Left lung (tissue), 10 donors: ENCODE measurements around the gene TTC9C. TPM values are rescaled to one million over a fixed set of nuclear protein-coding genes. Genes with fewer than 3 reads are reported as not detected.
"Not testable (repeated sequence)": the region's sequence is repeated elsewhere in the genome, so short reads cannot be mapped to it uniquely, and the experiment has no call there.

Experiments used
- ATAC-seq: fragments of 200-7000 bp; cut with Tn5 transposase; one replicate; pipeline ENCODE4 v1.9.1; 2020; ENCODE audit warnings: moderate library complexity
- DNase-seq, 4 donors: peaks; one replicate each; pipeline ENCODE4 v3.0.0-alpha.2; 2013 to 2020
- H3K27ac ChIP-seq, 2 donors: fragments of 200-600 bp; sonication (generic) in 1 of 2; one replicate each; pipeline versions ENCODE4 v1.5.0 to v1.8.0; 2020 to 2021
- H3K27me3 ChIP-seq, 2 donors: fragments of 200-600 bp; sonication (generic) in 1 of 2; one replicate each; pipeline versions ENCODE4 v1.5.0 to v1.8.0; 2020 to 2021
- H3K36me3 ChIP-seq, 2 donors: fragments of 200-600 bp; sonication (generic) in 1 of 2; one replicate each; pipeline versions ENCODE4 v1.5.0 to v1.8.0; 2020 to 2021
- H3K4me1 ChIP-seq, 2 donors: fragments of 200-600 bp; one replicate each; pipeline ENCODE4 v1.8.0; 2021
- H3K4me3 ChIP-seq, 2 donors: fragments of 200-600 bp; sonication (generic) in 1 of 2; one replicate each; pipeline versions ENCODE4 v1.5.0 to v1.8.0; 2020 to 2021; ENCODE audit warnings: mild to moderate bottlenecking in 1 of 2
- H3K9me3 ChIP-seq, 2 donors: fragments of 200-600 bp; sonication (generic) in 1 of 2; one replicate each; pipeline versions ENCODE4 v1.5.0 to v1.8.0; 2020 to 2021
- CTCF ChIP-seq, 2 donors: fragments of 200-600 bp; sonication (generic) in 1 of 2; IDR thresholded peaks; one replicate each; pipeline versions ENCODE4 v1.5.0 to v1.8.0; 2021; ENCODE audit warnings: antibody characterized with exemption in 2 of 2
- intact Hi-C, 2 donors: fragments of 100-400 bp; cut with DNase I; formaldehyde crosslinking; loops; one replicate each; pipeline versions ENCODE4 v1.11.2 to v1.14.2; 2022
- polyA plus RNA-seq, 6 donors: library from polyadenylated mRNA; unstranded; fragments of 120-200 nt; gene quantifications; one replicate each; pipeline ENCODE4 v1.2.1, GENCODE V29; 2013; ENCODE audit not compliant: insufficient read length in 6 of 6
- total RNA-seq, 2 donors: library from RNA; stranded (reverse); fragmentation: NEBNext Ultra II Directional; extraction: Animal tissue kit (Norgen Biotek cat#: 25700); gene quantifications; one replicate each; pipeline ENCODE4 v1.2.1, GENCODE V29; 2021
- donor health status: DM: no; HTN: yes; CAD: no.
- donor health status: DM: no; HTN: no; CAD: no.

The TTC9C gene
- total and polyA plus RNA-seq, 8 donors: 32.2 to 43.4 (median 38.7) TPM

GRCh38 chr11:62757846-62758788 is 29.8 kb downstream of the TTC9C start:
- peaks cover 13 to 30% of the 10 kb centered on the region in 2 donors for H3K4me1 ChIP-seq
- intact Hi-C loops: no loop called here
- no peak overlapping the region for H3K27ac ChIP-seq
- no peak for TF ChIP-seq CTCF (IDR thresholded peaks at IDR 0.05)
- ATAC-seq (no peak), DNase-seq (no peak)
- H3K4me3 ChIP-seq: no peak overlapping the region
- no peaks in the 10 kb centered on the region for H3K36me3 ChIP-seq
- H3K9me3 ChIP-seq: no peaks in the 10 kb centered on the region
- no peaks in the 10 kb centered on the region for H3K27me3 ChIP-seq

GRCh38 chr11:62760867-62761227 is 32.6 kb downstream of the TTC9C start:
- Histone ChIP-seq H3K4me3 (peak overlapping the region; percentile 11 to 88), H3K27ac (peak overlapping the region; percentile 75 to 96), H3K4me1 (peaks cover 10 to 19% of the 10 kb centered on the region in 2 donors)
- H3K36me3 ChIP-seq, DNase-seq, H3K27me3 ChIP-seq, H3K9me3 ChIP-seq, intact Hi-C loops, ATAC-seq: not testable (repeated sequence)

DNA sequence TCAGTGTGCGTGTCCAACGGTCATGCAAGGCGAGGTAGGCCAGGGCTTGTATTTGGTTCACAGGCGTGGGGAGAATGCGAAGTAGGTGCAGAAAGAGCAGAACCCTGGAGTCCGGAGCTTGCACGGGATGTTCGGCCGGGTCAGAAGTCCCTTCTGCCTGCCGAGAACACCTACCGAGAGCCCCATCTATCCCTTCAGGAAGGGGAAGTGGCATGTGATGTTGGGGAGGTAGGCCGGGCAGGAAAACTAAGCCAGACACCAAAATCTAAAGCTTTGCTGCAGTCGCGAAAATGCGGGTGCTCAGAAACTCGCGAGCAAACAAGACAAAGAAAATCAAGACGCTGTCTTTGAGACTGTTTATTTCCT is 42.5 kb downstream of the TTC9C start:
- intact Hi-C loops: no loop called here
- Histone ChIP-seq H3K9me3 (no peaks in the 10 kb centered on the region), H3K27me3 (no peaks in the 10 kb centered on the region), H3K27ac (peak overlapping the region; percentile 91 to 94), H3K4me3 (peak overlapping the region; percentile 52 to 72), H3K36me3 (peaks cover 0 to 32% of the 10 kb centered on the region in 2 donors), H3K4me1 (peaks cover 16 to 42% of the 10 kb centered on the region in 2 donors)
- no peak for TF ChIP-seq CTCF (IDR thresholded peaks at IDR 0.05)
- ATAC-seq (peak; percentile 30), DNase-seq (peak in 1 of 4 donors; percentile 44)

GRCh38 chr11:62771144-62772021 is 43.1 kb downstream of the TTC9C start, which contains the start of gene TAF6L:
TSS of gene TAF6L (plus strand) at chr11:62771396. CDS start at chr11:62775784, 4,388 bp downstream.
- TF ChIP-seq CTCF (IDR thresholded peaks at IDR 0.05): no peak
- H3K9me3 ChIP-seq: no peaks in the 10 kb centered on the region
- DNase-seq (peak; percentile 95 to 98 (median 97)), ATAC-seq (peak; percentile 97)
- intact Hi-C loops: no loop called here
- H3K27ac ChIP-seq: peak within 1 kb of the TSS; percentile 91 to 94
- H3K27me3 ChIP-seq: no peaks in the 10 kb centered on the region
- peaks cover 16 to 42% of the 10 kb centered on the region in 2 donors for H3K4me1 ChIP-seq
- peak within 1 kb of the TSS; percentile 52 to 72 for H3K4me3 ChIP-seq
- peaks cover 0 to 32% of the 10 kb centered on the region in 2 donors for H3K36me3 ChIP-seq

DNA sequence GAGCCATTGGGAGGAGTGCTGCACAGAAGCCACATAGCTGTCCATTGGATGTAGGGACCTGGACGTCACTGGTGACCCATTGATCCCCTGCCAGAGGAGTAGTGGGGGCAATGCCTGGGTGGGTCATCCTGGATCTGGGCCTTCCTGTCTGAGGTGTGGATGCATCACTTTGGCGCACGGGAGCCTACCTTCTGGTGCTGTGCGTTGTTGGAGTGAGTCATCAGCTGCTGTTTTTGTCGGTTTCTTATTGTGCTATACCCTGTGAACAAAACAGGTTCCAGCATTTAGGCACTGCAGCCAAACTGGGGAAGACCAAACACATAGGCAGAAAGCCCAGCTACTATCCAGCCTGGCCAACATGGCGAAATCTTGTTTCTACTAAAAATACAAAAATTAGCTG is 46.1 kb downstream of the TTC9C start:
- no peak for DNase-seq
- intact Hi-C loops: no loop called here
- Histone ChIP-seq H3K36me3 (peaks cover 0 to 39% of the 10 kb centered on the region in 2 donors), H3K27ac (peak overlapping the region in 1 of 2 donors; percentile 73), H3K4me1 (peaks cover 16 to 42% of the 10 kb centered on the region in 2 donors), H3K27me3 (no peaks in the 10 kb centered on the region), H3K4me3 (no peak overlapping the region), H3K9me3 (no peaks in the 10 kb centered on the region)
- no peak for TF ChIP-seq CTCF (IDR thresholded peaks at IDR 0.05)
- no peak for ATAC-seq
